HG02588 (cell line): ENCODE results near the gene HOXB3.

ENCODE experiments used
- ATAC-seq: cut with Tn5 transposase; IDR thresholded peaks from one replicate; pipeline ENCODE4 v1.9.1; 2021; ENCODE audit warnings: mild to moderate bottlenecking, moderate library complexity; ENCODE audit not compliant: unreplicated experiment

HOXB3 gene

DNA sequence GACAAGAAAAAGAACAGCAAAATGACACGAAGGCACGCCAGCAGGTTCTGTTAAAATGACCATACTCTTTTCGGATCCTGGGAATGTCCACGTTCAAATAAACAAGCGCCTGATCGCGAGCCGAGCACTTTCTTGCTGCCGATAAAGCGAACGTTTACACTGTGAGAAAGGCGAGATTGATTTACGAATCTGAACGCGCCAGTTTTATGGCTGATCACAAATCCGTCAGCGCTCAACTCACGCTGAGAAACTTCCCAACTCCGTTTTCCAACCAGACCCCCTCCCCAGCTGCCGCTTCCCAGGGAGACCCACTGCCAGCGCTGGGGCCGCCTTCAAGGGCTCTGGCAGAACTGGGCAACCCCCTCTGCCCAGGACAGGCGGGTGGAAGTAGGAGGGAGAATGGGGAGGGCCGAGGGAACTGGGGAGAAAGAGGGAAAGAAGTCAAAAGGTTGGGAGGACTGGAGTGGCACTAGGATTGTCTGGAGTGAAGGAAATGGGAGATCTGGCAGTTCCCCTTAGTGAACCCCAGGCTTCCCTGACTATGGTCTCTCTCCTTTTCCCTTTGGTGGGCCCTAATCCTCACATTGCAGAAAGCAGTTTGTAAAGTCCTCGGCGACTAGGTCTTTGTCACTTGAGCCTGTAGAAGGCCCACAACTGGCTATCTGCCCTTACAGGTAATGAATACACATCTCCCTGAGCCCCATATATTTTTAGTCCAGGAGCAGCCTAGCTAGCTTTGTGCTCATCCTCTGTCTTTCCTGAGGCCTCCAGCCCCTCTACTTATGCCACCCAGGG, 18.8 kb downstream of the HOXB3 start:
- no peak for ATAC-seq

GRCh38 chr17:48570325-48571023, 19.6 kb downstream of the HOXB3 start:
- no peak for ATAC-seq

- ATAC-seq: no peak
These were observed 20.2 kb downstream of the HOXB3 start for GRCh38 chr17:48569674-48570324.

DNA sequence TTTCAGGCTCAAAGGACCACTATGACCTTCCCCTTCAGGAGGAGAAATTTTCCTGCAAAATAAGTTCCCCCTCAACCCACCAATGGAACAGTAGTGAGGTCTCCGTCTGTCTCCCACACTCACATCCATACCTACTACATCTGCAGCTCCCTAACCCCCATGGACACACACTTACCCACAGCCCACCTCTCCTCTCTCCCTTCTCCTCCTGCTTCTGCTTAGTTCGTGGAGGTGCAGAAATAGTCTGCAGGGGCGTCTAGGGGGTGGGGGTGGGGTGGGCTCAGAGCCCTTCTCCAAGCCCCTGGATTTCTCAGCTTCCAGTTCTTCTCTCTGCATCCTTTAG, 20.8 kb downstream of the HOXB3 start:
- no peak for ATAC-seq

DNA sequence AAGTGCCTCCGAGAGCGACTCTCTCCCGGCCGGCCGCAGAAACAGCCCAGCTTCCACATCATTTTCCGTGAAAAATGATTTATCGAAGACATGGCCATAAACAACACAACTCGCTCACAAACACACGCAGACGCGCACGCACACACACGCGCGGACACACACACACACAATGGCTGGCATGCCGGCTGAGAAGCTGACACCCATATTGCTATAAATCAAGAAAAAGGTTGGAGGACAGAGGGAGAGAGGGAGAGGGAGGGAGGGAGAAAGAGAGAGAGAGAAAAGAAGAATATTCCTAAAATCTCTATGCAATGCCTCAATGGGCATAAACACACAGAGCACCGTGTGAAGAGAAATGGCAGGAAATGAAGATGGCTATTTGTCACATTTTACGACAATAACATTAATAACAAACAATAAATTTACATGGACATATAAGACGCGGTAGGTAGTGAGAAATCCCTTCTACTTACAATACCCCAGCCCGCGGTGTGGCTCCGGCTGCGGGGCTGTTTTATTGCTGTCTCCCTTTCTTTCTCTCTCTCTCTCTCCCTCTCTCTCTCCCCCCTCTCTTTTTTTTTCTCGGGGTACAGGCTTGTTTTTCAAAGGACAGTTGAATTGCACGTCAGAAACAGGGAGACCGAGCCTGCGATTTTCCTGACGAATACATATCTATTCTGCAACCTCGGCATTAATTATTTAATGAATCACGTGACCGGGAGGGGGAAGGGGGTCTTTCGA, 21.4 kb downstream of the HOXB3 start:
- no peak for ATAC-seq

DNA sequence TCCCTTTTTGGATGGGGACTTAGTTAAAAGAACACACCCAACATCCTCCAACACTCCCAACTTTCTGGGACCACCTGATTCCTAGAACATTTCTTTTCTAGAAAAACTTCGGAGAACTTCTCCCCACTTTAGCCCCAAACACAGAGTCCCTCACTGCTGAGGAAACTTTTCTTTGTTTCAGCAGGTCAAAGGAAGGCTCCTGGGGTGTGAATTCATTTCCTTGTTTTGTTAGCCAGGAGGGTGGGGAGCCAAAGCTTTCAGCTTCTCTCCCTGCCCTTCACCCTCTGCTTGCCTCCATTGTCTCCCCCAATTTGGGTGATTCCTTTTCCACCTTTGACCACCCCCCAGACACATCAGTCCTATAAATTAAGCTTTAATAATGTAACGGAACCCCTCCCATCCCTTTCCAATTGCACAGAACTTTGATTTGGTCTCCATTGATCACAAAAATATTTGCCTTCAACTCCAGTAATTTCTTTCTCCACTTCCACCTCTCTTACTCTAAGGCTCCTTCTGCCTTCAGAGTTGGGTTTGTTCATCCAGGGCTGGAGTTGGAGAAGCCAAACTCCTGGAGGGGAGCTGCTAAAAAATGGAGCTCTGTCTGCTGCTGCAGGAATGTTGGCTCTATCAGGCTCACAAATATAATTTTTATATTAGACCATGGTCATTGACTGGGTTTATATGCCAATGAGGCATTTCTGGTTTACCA, 22.2 kb downstream of the HOXB3 start:
- no peak for ATAC-seq

DNA sequence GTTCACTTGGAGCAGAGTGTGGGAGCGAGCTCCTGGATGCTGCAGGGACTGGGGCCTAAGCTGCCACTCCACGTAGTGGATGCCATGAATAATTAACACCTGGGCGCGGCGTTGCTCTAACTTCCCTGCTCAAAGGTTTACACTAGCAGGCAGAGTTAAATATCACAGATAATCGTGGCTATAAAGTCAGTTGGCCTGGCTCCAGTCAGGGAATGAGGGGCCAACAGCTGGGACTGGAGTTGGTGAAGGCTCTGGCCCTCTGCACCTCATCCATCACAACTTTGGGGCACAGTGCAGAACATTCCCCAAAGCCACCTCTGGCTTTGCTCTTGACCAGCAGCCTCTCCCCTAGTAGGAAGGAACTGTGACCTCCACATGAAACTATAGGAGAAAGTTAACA, 22.8 kb downstream of the HOXB3 start:
- no peak for ATAC-seq

GRCh38 chr17:48566717-48567116, 23.3 kb downstream of the HOXB3 start:
- ATAC-seq: no peak

GRCh38 chr17:48565925-48566710, 23.9 kb downstream of the HOXB3 start:
- no peak for ATAC-seq

GRCh38 chr17:48565022-48565554, 25.0 kb downstream of the HOXB3 start:
- ATAC-seq: no peak

GRCh38 chr17:48564188-48565021, 25.6 kb downstream of the HOXB3 start:
- no peak for ATAC-seq

DNA sequence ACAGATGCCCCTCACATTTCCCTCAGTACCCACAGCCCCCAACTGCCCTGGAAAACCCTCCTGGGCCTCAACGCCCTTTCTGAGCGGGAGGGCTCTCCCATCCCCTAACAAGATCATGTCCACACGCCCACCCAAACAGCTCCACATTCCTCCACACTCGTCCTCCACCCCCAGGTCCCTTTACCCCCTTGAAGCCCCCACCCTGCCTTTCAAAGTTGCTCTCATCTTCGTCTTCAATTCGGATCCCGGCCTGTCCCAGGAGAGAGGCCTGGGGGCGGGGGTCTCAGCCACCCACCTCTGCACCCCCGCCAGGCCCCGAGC, 26.2 kb downstream of the HOXB3 start:
- ATAC-seq: no peak

GRCh38 chr17:48563385-48563838, 26.6 kb downstream of the HOXB3 start:
- no peak for ATAC-seq

GRCh38 chr17:48562934-48563333, 27.1 kb downstream of the HOXB3 start:
- no peak for ATAC-seq

- ATAC-seq: no peak
These were observed 27.9 kb downstream of the HOXB3 start for GRCh38 chr17:48561884-48562810.

DNA sequence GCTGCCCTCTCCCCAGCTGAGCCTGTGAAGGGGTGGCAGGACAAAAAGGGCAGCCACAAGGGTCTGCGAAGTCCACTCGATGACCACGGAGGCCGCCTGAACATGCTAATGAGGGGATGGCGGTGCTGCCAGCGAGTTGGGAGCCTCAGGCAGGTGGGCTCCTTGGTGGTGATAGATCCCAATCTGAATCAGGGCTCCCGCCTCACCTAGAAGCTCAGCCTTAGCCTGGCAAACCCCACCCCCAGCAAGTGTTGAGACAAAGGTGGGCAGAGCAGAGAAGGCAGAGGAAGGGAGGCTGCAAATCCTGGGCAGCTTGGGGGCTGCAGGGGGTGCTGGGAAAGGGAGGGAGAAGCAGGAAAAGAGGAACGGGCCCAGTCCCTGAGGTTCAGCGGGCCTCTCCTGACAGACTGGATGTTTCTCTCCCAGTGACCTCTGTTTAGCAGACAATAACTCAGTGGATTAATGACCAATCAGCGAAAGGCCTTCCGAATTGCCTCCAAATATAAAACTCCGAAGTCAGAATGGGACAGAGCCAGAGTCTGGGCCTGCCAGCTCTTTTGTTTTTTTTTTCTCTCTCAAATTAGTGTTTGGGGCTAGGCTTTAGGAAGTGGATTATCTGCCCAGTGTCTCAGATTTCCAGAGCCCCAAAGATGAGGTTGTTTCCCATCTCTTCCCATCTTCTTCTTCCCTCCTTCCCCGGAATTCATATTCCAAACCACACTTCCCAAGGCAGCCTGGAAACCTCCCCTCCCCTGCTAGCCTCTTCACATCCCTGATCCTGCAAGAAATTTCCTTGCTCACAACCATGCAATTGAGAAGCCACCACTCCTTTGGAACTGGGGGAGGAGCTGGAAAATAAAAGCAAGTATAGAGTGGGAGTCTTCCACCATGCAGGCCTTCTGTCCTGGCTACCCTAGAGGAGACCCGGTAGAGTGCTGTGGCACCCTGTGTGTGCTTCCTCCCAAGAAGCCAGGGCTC, 29.9 kb downstream of the HOXB3 start:
- ATAC-seq: no peak
